Measurements from ENCODE around the gene RYR3. TPM values are rescaled to one million over a fixed set of nuclear protein-coding genes. Genes with fewer than 3 reads are reported as not detected.

RYR3 gene
- total RNA-seq, 1 experiment from 2014 or later: not detected

- DNase-seq (no peak), ATAC-seq (no peak)
- ChIA-PET CTCF (no interaction called here), POLR2A (ENCODE audit: unreplicated experiment) (no interaction called here)
- Histone ChIP-seq H3K79me2 (ENCODE audit: low read length) (no peaks in the 10 kb centered on the region), H3K36me3 (ENCODE audit: low read depth, low read length) (no peaks in the 10 kb centered on the region), H3K27ac (ENCODE audit: low read length) (no peak overlapping the region), H3K9me3 (ENCODE audit: low read length) (no peaks in the 10 kb centered on the region), H3K9ac (ENCODE audit: low read length) (no peak overlapping the region), H3F3A (ENCODE audit: low read length, unreplicated experiment) (no peaks in the 10 kb centered on the region), H4K20me1 (ENCODE audit: low read length) (no peaks in the 10 kb centered on the region), H3K4me2 (ENCODE audit: low read length) (no peak overlapping the region), H3K4me1 (ENCODE audit: insufficient read depth, low read length) (no peaks in the 10 kb centered on the region), H3K27me3 (ENCODE audit: low read length) (peaks cover 80% of the 10 kb centered on the region), H2AFZ (ENCODE audit: low read length) (no peak overlapping the region), H3K4me3 (ENCODE audit: low read length) (no peak overlapping the region), H3K9me2 (replicated peaks; ENCODE audit: low read length) (no peaks in the 10 kb centered on the region)
- BruUV-seq (replicated peaks): no TSS peak
- intact Hi-C loops (cut with micrococcal nuclease): no loop called here
- TF ChIP-seq EZH2phosphoT487 (IDR thresholded peaks at IDR 0.05; ENCODE audit: borderline replicate concordance, low read length) (no peak), EZH2 (IDR thresholded peaks at IDR 0.05; ENCODE audit: low read length, unreplicated experiment) (no peak), CTCF (conservative IDR thresholded peaks at IDR 0.05; ENCODE audit: low read depth, low read length) (no peak)
Measured at GRCh38 chr15:33518421-33518820, 207.7 kb downstream of the RYR3 start.

GRCh38 chr15:33524274-33524673 lies 213.5 kb downstream of the RYR3 start:
- Histone ChIP-seq H3K4me3 (ENCODE audit: low read length) (no peak overlapping the region), H3F3A (ENCODE audit: low read length, unreplicated experiment) (no peaks in the 10 kb centered on the region), H3K36me3 (ENCODE audit: low read depth, low read length) (no peaks in the 10 kb centered on the region), H3K9me3 (ENCODE audit: low read length) (no peaks in the 10 kb centered on the region), H3K27me3 (ENCODE audit: low read length) (peaks cover 82% of the 10 kb centered on the region), H3K9ac (ENCODE audit: low read length) (no peak overlapping the region), H2AFZ (ENCODE audit: low read length) (no peak overlapping the region), H3K4me2 (ENCODE audit: low read length) (no peak overlapping the region), H3K9me2 (replicated peaks; ENCODE audit: low read length) (no peaks in the 10 kb centered on the region), H3K27ac (ENCODE audit: low read length) (no peak overlapping the region), H3K79me2 (ENCODE audit: low read length) (no peaks in the 10 kb centered on the region), H3K4me1 (ENCODE audit: insufficient read depth, low read length) (no peaks in the 10 kb centered on the region), H4K20me1 (ENCODE audit: low read length) (no peaks in the 10 kb centered on the region)
- ATAC-seq (no peak), DNase-seq (no peak)
- POLR2A ChIA-PET (ENCODE audit: unreplicated experiment): no interaction called here
- TF ChIP-seq CTCF (conservative IDR thresholded peaks at IDR 0.05; ENCODE audit: low read depth, low read length) (no peak), EZH2phosphoT487 (IDR thresholded peaks at IDR 0.05; ENCODE audit: borderline replicate concordance, low read length) (no peak), EZH2 (IDR thresholded peaks at IDR 0.05; ENCODE audit: low read length, unreplicated experiment) (no peak)
- BruUV-seq (replicated peaks): no TSS peak
- intact Hi-C loops (cut with micrococcal nuclease): no loop called here
- CTCF ChIA-PET: no interaction called here

GRCh38 chr15:33526532-33526931 lies 215.8 kb downstream of the RYR3 start:
- H3K27ac ChIP-seq (ENCODE audit: low read length): no peak overlapping the region
- DNase-seq: no peak
- H4K20me1 ChIP-seq (ENCODE audit: low read length): no peaks in the 10 kb centered on the region
- ChIA-PET CTCF (no interaction called here), POLR2A (ENCODE audit: unreplicated experiment) (no interaction called here)
- H3F3A ChIP-seq (ENCODE audit: low read length, unreplicated experiment): no peaks in the 10 kb centered on the region
- intact Hi-C loops (cut with micrococcal nuclease): no loop called here
- no peak overlapping the region for H2AFZ ChIP-seq (ENCODE audit: low read length)
- no peak overlapping the region for H3K4me2 ChIP-seq (ENCODE audit: low read length)
- H3K27me3 ChIP-seq (ENCODE audit: low read length): peaks cover 77% of the 10 kb centered on the region
- no peaks in the 10 kb centered on the region for H3K4me1 ChIP-seq (ENCODE audit: insufficient read depth, low read length)
- H3K9ac ChIP-seq (ENCODE audit: low read length): no peak overlapping the region
- H3K79me2 ChIP-seq (ENCODE audit: low read length): no peaks in the 10 kb centered on the region
- ATAC-seq: no peak
- H3K9me3 ChIP-seq (ENCODE audit: low read length): no peaks in the 10 kb centered on the region
- no peak overlapping the region for H3K4me3 ChIP-seq (ENCODE audit: low read length)
- no peak for TF ChIP-seq EZH2 (IDR thresholded peaks at IDR 0.05; ENCODE audit: low read length, unreplicated experiment)
- TF ChIP-seq CTCF (conservative IDR thresholded peaks at IDR 0.05; ENCODE audit: low read depth, low read length): no peak
- no peak for TF ChIP-seq EZH2phosphoT487 (IDR thresholded peaks at IDR 0.05; ENCODE audit: borderline replicate concordance, low read length)
- H3K36me3 ChIP-seq (ENCODE audit: low read depth, low read length): no peaks in the 10 kb centered on the region
- BruUV-seq (replicated peaks): no TSS peak
- no peaks in the 10 kb centered on the region for H3K9me2 ChIP-seq (replicated peaks; ENCODE audit: low read length)
